Anterior cingulate cortex (tissue), 58 donors: ENCODE results near the gene EPHA6.
A peak's percentile ranks its signal among the peaks of the same experiment; 100 is the strongest.

Source experiments
- DNase-seq, 58 donors: peaks; one replicate each; lab custom pipeline; 2025; lab: John Stamatoyannopoulos, UW

Gene EPHA6

DNA sequence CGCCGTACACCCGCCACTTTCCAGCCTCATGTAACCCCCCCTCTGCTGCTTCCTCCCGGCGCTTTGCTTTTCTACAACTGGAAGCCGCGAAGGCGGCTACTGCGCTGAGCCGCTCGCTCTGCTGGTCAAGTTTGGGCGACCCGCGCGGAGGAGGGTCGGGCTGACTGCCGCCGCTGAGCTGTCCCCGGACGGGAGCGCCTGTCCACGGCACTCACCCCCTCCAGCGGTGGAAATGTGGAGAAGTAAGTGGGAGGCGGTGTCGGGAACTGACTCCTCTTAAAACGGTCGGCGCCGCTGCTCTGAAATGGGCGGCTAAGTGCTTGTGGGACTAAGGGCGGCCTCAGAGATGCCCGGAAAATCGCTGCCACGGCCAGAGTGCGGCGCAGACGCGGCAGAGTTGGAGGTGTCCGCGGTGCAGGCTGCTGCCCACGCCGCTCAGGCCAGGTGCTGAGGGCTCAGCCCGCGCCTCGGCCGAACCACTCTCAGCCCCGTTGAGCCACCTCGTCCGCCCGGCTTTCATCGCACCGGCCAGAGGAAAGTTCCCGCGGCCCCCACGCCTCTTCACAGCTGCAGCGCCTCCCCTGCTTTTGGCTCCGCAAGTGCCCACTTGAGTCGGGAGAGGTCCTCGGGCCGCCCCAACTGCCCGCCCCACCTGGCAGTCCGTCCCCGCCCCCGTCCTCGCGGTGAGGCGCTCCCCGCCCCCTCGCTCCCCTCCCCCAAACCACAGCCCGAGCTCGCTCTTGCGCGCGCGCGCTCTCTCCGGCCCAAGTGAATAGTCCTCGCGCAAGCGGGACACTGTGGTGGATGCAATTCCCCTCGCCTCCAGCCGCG lies at the start of gene EPHA6:
Gene EPHA6 (plus strand): TSS at position 775 of the 831 bp plus-strand sequence.
- peak in 49 of 58 donors; percentile 7 to 74 (median 45) for DNase-seq

DNA sequence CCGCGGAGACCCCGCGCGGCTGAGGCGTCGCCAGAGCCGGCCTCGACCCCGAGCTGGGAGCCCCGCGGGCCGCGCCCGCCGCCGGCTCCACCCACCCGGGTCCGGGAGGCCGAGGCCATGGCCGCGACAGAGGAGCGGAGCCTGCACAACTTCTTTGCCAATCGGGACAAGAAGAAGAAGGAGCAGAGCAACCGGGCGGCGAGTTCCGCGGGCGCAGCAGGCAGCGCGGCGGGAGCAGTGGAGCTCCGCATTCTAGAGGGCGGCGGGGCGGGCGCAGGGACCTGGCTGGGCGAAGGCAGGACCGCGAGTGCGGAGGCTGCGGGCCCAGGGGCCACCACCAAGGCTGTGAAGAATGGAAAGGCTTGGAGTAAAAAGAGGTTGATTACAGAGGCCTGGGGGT lies 37.6 kb upstream of the EPHA6 start:
- no peak for DNase-seq

DNA sequence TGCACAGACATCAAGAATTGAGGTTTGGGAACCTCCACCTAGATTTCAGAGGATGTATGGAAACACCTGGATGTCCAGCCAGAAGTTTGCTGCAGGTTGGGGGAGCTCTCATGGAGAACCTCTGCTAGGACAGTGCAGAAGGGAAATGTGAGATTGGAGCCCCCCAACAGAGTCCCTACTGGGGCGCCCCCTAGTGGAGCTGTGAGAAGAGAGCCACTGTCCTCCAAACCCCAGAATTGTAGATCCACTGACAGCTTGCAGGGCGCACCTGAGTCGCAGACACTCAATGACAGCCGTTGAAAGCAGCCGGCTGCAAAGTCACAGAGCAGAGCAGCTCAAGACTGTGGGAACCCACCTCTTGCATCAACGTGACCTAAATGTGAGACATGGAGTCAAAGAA lies 34.6 kb upstream of the EPHA6 start:
- no peak for DNase-seq

DNA sequence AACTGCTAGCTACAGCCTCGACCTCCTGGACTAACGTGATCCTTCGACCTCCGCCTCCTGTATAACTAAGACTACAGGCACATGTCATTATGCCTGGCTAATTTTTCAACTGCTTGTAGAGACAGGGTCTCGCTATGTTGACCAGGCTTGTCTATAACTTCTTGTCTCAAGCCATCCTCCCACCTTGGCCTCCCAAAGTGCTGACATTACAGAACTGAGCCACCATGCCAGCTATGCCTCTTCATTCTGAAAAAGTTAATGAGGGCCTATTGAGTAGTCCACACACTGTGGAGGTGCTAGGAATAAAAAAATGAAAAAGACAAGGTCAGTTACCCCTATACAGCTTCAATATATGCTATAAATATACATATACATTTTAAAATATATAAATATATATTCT lies 18.3 kb upstream of the EPHA6 start:
- DNase-seq = no peak

DNA sequence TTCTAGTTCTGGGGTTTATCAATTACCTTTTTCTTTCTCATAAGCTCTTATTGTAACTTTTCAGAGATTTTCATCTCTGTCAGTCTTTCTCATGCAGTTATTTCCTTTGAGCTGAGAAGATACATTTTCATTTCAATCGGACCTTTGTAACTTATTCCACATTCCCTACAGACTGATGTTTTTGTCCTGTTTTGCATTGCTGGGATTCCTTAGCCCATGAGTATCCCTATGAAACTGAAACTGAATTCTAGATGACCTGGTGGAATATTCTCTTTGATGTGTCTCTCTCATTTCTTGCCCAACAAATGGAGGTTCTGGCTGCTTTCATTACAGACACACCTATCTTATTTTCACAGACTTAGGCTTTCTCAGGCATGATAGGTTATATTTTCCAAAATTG lies 10.5 kb upstream of the EPHA6 start:
- DNase-seq = no peak

DNA sequence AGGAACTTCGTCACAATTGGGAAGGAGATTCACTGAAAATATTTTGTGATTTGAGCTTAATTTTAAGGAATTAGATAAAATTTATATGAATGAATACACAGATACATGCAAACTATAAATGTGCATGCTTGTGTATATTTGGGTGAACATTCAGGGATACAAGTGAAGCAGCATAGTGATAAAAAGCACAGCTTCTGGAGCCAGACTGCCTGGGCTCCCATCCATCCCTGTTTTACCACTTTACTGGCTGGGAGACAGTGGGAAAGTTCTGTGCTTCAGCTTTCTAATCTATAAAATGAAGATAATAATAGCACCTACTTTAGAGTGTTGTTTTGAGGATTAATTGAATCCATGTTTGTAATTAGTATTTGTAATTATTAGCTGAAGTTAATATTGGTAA lies 8.1 kb upstream of the EPHA6 start:
- DNase-seq = no peak

DNA sequence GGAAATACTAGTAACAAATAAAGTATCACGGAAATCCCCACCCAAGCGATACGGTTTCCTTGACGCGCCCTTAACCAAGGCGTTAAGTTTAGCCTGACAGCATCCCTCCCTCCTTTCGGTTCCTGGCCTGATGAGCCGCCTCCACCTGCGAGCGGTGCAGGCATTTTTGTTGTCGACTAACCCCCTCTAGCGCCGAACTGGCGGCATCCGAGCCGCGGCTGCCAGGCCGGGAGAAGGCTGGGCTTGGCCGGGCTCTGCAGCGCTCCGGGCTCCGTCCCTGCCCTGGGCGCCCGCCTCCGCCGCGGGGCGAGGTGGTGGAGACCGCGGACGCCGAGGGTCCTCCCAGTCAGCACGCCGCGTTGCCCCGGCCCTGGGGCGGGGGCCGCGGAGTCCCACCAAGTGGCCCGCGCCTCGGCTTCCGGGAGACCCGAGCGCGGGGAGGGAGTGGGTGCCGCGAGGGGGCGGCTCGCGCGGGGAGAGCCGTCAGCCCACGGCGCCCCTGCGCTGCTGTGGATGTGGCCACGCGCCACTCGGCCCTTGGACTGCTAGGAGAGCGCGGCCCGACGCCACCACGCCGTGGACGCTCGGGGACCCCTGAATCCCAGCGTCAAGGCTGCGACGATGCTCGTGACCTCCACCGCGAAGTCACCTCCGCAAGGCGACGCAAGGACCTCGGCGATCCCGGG lies 1.1 kb upstream of the EPHA6 start:
- DNase-seq = peak in 55 of 58 donors; percentile 14 to 84 (median 51)

DNA sequence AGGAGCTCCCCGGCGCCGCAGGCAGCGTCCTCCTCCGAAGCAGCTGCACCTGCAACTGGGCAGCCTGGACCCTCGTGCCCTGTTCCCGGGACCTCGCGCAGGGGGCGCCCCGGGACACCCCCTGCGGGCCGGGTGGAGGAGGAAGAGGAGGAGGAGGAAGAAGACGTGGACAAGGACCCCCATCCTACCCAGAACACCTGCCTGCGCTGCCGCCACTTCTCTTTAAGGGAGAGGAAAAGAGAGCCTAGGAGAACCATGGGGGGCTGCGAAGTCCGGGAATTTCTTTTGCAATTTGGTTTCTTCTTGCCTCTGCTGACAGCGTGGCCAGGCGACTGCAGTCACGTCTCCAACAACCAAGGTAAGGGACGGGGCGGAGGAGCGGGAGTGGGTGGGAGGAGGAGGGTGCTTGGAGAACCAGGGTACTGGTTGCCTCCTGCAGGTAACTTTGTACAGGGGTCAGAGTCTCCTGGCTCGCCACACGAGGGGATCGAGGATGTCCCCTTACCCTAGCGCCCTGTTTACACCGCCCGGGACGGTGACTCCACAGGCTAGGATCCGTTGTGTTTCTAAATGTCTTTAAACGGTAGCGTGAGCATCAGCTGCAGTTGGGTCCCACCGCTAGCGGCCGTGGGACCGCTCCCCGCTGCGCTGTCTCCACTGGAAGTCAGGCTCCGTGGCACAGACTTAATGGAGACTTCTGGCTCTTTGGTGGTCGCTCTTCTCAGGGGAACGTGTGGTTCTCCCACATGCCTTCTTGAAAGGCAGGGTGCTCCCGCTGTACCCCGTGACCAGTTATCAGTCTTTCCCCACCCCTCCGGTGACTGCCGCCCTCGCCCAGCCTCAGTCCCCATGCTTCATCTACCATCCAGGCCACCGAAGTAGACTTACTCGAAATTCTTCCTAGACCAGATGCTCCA lies 515 bp downstream of the EPHA6 start:
- DNase-seq = peak in 21 of 58 donors; percentile 2 to 60 (median 21)

DNA sequence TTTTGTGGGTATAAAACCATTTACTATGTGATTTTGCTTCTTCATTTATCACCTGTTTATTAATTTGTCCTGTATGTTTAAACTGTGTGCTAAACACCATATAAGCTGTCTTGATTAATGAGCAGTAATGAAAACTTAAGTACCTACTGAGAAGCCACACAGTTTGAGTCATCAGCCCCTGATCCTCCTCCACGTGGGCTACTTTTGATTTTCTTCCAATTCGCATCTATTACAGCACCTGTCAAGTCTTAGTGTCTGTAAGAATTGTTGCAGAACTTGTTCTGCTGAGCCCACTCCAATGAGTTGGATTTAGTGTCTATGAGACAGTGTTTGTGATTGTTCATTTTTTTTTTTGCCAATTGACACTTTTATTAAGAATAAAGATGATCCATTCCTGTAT lies 16.8 kb downstream of the EPHA6 start:
- no peak for DNase-seq

DNA sequence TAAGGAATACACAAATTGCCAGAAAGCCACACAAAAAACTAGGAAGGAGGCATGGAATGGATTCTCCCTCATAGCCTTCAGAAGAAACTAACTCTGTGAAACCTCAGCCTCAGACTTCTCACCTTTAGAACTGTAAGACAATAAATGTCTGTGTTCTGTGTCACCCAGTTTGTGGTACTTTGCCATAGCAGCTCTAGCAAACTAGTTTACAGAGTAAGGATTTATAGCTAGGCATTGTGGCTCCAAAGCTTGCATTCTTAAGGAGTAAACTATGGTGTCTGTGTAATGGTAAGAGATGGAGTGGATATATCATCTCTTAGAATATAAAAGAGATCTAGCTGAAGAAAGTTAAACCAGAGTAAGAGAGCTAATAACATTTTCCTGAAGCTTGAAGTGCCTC lies 18.9 kb downstream of the EPHA6 start:
- DNase-seq = no peak

DNA sequence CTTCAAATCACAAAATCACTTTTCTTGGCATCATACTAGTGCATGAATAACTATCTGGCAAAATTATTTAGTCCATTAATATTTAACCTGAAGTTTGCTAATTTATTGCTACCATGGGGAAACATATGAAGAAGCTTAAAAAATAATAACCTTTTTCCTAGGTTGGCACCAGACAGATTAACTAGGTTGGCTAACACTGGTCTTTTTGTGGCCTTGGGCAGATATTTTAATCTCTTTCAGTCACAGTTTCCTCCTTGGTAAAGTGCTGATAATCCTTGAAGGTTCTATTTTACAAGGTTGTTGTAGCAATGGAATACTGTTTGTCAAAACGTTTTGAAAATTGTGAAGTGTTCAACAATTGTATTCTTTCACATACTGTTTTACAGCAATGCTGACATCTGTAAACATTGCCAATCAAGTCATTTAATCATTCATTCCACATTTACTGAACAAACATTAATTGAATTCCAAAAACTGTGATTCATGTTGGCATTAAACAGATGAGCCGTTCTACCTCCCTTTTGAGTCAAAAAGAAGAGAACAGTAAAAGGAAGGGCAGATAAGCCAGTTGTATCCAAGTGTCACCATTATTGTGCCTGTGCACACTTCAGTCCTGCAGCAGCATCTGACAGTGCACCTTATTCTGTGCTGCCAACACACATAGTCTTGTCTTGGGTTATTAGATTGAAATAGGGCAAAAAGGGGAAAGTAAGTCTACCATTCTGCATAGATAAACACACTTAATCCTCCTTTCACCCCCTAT lies 21.9 kb downstream of the EPHA6 start:
- DNase-seq = no peak

DNA sequence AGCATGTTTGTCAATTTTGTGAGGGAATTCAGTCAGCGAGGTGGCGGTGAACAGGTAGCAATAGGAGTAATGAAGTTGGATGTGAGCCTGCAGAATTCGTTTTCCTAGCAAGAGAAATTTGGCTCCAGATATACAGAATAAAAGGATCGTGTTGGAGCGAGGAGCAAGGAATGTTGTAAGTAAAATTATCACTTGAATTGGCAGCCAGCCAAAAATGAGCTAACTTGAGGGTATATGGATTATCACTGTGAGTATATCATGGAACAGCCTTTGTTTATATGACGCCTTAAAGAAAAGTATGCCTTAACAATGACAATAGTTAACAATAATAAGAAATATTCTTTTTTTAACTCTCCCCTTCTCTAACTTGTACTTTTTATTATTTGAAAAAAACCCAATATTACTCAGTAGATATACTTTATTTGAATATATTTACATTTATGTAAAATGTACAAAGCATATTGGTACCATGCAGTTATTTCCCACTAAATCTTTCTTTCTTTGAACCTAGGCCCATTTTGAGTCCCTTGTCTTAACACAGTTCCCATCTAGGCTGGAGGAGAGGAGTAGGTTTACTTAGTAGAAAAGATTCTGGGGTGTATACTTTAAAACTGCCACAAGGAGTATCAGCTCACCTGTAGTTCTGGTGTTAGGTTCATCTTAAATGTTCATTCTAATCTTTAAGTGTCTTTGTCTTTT lies 29.3 kb downstream of the EPHA6 start:
- DNase-seq = no peak

DNA sequence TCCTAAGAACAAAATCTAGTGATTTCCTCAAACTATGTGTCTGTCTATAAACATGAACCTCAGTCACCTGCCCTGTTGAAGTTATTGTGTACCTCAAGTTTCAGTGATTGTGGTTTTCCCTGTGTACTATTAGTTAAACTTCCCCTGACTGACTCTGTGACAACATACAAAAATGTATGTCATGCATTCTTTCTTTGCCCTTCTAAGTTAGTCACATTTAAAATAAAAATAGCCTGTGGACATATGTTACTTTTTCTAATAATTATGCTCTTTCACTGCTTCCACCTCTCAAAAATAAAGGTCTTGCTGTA lies 29.8 kb downstream of the EPHA6 start:
- DNase-seq = no peak

DNA sequence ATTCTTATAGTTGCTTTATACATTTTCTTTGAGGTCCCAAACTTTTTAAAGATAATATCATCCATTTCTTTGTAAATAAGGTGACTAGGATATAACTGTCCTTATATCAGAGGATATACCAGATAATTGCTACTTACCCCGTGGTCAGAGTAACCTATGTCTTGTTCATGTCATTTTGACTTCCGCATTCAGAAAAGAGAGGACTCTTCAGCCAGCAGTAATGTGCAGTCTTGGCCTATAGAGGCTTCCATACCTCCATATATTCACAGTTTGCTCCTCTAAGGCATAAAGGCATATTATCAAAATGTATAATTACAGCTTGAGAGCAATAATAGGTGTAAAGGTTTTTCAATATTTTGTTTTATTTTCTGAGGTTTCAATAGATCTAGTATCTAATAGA lies 38.5 kb downstream of the EPHA6 start:
- DNase-seq = no peak

DNA sequence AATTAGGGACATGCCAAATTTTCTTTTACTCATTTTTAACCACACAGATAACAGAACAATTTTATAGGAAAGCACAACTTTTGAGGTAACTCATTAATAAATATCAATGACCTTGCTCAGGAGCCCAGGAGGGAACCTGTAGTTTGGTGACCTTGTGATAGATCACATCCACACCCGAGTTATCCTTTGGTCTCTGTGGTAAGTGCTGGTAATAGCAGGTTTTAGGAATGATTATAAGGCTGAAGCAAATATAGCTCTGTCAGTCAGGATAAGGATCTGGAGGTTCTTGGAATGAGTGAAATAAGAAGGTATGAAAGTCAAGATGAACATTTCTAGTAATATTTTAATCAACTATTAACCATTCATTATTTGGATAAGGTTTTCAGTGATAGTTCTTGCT lies 46.5 kb downstream of the EPHA6 start:
- no peak for DNase-seq

DNA sequence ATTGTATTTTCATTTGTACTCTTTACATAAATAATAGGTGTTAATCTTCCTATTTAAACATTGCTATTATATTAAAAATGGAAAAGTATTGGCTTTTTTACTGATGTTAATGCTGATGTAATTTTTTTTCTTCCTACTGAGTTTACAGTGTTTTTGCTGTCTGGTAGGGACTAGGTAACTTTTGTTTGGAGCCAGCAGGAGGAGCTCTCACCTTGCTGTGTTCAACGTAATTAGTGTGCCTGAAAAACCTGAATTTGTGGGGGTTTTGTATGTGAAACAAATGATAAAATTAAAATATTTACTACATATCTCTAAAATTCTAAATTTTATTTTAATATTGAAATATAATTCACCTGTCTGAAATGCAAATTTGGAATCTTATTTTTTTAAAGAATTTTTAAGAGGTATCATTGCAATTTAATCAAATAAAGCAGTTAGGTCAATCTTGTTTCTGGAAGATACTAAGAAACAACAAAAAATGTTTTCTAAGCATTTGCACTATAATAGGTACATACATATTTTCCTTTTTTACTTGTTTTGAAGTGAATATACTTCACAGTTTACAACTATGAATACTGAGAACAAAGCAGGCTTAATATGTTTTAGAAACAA lies 48.8 kb downstream of the EPHA6 start:
- peak in 7 of 58 donors; percentile 0 to 43 (median 6) for DNase-seq

DNA sequence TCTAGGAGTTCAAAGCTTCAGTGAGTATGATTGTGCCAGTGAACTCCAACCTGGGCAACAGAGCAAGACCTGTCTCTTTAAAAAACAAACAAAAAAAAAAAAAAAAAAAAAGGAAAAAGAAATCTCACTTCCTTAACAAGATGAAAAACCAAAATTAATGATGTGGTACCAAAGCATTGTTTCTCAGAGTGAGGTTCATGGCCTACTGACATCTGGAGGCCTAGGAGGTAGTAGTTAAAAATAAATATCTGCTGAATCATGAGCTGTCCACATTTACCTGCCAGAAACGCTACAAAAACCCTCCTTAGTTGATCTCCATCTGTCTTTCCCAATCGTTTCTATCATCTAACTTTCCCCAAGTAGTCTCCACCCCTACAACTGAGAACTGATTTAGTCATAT lies 51.2 kb downstream of the EPHA6 start:
- DNase-seq = no peak

DNA sequence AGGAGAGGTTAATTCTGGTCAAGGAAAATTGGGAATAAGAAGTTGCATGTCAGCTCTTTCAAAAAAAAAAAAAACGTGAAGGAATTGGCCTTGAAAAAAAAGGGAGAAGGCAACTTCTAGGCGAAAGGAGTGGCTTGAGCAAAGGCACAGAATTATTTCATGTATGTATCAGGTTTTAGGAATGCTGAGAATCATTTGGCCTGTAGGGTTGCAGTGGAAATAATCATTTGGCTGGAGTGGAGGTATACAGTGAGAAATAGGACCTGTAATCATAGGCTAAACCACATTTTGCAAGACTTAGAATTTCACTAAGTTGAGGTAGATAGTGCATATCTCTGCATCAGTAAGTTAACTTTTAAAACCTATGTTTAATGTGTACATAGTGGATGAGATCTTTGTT lies 54.9 kb downstream of the EPHA6 start:
- no peak for DNase-seq

DNA sequence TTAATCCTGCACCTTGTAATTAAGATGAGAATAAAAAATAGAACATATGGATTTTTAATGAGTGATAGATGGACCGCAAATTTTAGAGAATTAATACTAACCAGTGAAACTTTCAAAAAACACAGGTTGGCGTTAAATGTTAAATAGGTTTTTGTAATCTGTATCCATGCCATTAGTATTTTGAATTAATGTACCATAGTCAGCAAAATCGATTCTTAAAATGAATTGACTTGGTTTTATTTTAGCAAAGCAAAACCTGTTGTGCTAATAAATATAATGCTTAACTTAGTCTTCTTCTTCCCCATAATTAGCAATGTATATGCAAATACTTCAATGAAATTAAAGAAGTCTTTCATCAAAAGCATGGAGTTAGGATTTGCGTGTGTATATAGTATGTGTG lies 63.1 kb downstream of the EPHA6 start:
- DNase-seq = no peak
